Ovary (tissue), 3 donors: Measurements from ENCODE around the gene MIEF2.

Experiments used
- CTCF ChIP-seq, 3 donors: fragments of 450-650 bp in 2 of 3; fragments of 200-600 bp in 1 of 3; IDR thresholded peaks; one replicate each; pipeline versions ENCODE4 v1.5.1 to v1.8.0; 2016 to 2022; ENCODE audit warnings: antibody characterized with exemption in 3 of 3, mild to moderate bottlenecking in 1 of 3
- EP300 ChIP-seq: sonication (generic); formaldehyde crosslinking; IDR thresholded peaks from one replicate; pipeline ENCODE4 v1.6.1; 2017; ENCODE audit warnings: antibody characterized with exemption
- donor health status: DM: no; HTN: no; CAD: no.

DNA sequence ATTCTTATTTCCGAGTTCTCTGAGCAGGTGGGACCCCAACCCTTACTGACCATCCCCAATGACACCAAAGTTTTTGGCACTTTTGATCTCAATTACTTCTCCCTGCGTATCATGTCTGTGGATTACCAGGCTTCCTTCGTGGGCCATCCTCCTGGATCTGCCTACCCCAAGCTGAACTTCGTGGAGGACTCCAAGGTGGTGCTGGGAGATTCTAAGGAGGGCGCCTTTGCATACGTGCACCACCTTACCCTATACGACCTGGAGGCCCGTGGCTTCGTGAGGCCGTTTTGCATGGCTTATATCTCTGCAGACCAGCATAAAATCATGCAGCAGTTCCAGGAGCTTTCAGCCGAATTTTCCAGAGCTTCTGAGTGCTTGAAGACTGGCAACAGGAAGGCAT lies 55.5 kb downstream of the MIEF2 start:
- TF ChIP-seq EP300 (no peak), CTCF (IDR thresholded peaks at IDR 0.05) (no peak)
